Prostate gland (tissue), 2 donors: ENCODE results near the gene CHKA. TPM values are rescaled to one million over a fixed set of nuclear protein-coding genes. Genes with fewer than 3 reads are reported as not detected.
A peak's percentile ranks its signal among the peaks of the same experiment; 100 is the strongest.

ENCODE experiments used
- DNase-seq: peaks from one replicate; pipeline ENCODE4 v3.0.0-alpha.2; 2019; ENCODE audit warnings: low spot score
- H3K27ac ChIP-seq, 2 donors: fragments of 200-600 bp; sonication (generic); 2 replicates each; pipeline ENCODE4 v1.5.1; 2017 to 2019
- H3K27me3 ChIP-seq: fragments of 200-600 bp; sonication (generic); replicated peaks from 2 replicates; pipeline ENCODE4 v1.5.1; 2019; ENCODE audit not compliant: insufficient read depth
- H3K36me3 ChIP-seq, 2 donors: fragments of 200-600 bp; sonication (generic); 1 replicate in 1 of 2; 2 replicates in 1 of 2; pipeline versions ENCODE4 v1.5.1 to v1.8.1; 2017 to 2019
- H3K4me1 ChIP-seq: fragments of 200-600 bp; sonication (generic); replicated peaks from 2 replicates; pipeline ENCODE4 v1.5.1; 2019
- H3K4me3 ChIP-seq, 2 donors: fragments of 200-600 bp; sonication (generic); 2 replicates each; pipeline ENCODE4 v1.5.1; 2017 to 2019
- H3K9me3 ChIP-seq: fragments of 200-600 bp; sonication (generic); 2 replicates; pipeline ENCODE4 v1.5.1; 2017
- CTCF ChIP-seq, 4 experiments: fragments of 200-600 bp in 2 of 4; fragments of 450-650 bp in 2 of 4; sonication (generic) in 2 of 4; IDR thresholded peaks; 1 replicate in 3 of 4; 2 replicates in 1 of 4; pipeline ENCODE4 v1.5.1; 2016 to 2019; ENCODE audit warnings: antibody characterized with exemption in 4 of 4, mild to moderate bottlenecking in 2 of 4, moderate library complexity in 2 of 4
- POLR2A ChIP-seq: fragments of 450-650 bp; IDR thresholded peaks from one replicate; pipeline ENCODE4 v1.6.1; 2016; ENCODE audit warnings: antibody characterized with exemption, mild to moderate bottlenecking
- POLR2AphosphoS5 ChIP-seq: sonication (generic); formaldehyde crosslinking; IDR thresholded peaks from one replicate; pipeline ENCODE4 v1.6.1; 2017; ENCODE audit warnings: antibody characterized with exemption
- WGBS: methylation state at CpG from one replicate; pipeline ENCODE4 v1.1.5; 2018; 5-methylcytosine and 5-hydroxymethylcytosine counted together
- intact Hi-C: fragments of 100-400 bp; cut with DNase I; formaldehyde crosslinking; loops from one replicate; pipeline ENCODE4 v1.14.2; 2022
- total RNA-seq, 2 donors: library from RNA; depleted of rRNA; stranded (reverse); fragments of >200 nt; gene quantifications; one replicate each; pipeline ENCODE4 v1.1.0, GENCODE V29; 2016

CHKA gene
- total RNA-seq, 2 donors from 2014 or later, result 88.6 to 93.4 TPM

DNA sequence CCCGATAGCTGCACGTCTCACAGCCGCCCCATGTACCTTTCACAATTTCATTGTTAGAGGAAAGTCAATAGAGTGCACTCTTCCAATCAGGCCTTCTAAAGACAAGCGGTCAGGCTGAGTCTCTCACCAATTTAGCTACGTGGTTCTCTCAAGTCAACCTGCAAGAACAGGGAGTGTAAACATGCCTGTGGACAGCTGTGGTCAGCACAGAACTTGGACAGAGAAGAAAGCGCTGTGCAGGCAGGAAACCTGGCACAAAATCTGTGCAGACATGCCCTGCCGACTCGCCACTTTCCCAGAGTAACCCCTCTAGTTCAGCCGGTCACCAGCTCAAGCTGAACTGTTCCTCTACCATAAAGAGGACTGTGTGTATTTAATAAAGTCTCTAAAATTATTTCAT, 39.5 kb downstream of the CHKA start:
- Histone ChIP-seq H3K27ac (peak overlapping the region; percentile 61 to 71), H3K36me3 (no peaks in the 10 kb centered on the region), H3K27me3 (no peaks in the 10 kb centered on the region), H3K4me1 (peaks cover 24% of the 10 kb centered on the region), H3K4me3 (no peak overlapping the region), H3K9me3 (no peaks in the 10 kb centered on the region)
- intact Hi-C loops, result no loop called here
- TF ChIP-seq CTCF (IDR thresholded peaks at IDR 0.05) (no peak), POLR2AphosphoS5 (peak; percentile 94)
- WGBS, result 18% methylated on average over 9 of the region's 9 CpGs
- DNase-seq, result peak; percentile 91

- H3K4me3 ChIP-seq, result no peak overlapping the region
- TF ChIP-seq POLR2A, result no peak
- TF ChIP-seq POLR2AphosphoS5, result no peak
- TF ChIP-seq CTCF (IDR thresholded peaks at IDR 0.05), result no peak
- DNase-seq, result no peak
- intact Hi-C loops, result no loop called here
- WGBS, result 93% methylated on average over 8 of the region's 8 CpGs
- H3K4me1 ChIP-seq, result peaks cover 24% of the 10 kb centered on the region
- H3K27me3 ChIP-seq, result no peaks in the 10 kb centered on the region
- H3K27ac ChIP-seq, result peak overlapping the region; percentile 61 to 71
- no peaks in the 10 kb centered on the region for H3K9me3 ChIP-seq
- H3K36me3 ChIP-seq, result no peaks in the 10 kb centered on the region
Observed at GRCh38 chr11:68080860-68081259, 40.3 kb downstream of the CHKA start.

DNA sequence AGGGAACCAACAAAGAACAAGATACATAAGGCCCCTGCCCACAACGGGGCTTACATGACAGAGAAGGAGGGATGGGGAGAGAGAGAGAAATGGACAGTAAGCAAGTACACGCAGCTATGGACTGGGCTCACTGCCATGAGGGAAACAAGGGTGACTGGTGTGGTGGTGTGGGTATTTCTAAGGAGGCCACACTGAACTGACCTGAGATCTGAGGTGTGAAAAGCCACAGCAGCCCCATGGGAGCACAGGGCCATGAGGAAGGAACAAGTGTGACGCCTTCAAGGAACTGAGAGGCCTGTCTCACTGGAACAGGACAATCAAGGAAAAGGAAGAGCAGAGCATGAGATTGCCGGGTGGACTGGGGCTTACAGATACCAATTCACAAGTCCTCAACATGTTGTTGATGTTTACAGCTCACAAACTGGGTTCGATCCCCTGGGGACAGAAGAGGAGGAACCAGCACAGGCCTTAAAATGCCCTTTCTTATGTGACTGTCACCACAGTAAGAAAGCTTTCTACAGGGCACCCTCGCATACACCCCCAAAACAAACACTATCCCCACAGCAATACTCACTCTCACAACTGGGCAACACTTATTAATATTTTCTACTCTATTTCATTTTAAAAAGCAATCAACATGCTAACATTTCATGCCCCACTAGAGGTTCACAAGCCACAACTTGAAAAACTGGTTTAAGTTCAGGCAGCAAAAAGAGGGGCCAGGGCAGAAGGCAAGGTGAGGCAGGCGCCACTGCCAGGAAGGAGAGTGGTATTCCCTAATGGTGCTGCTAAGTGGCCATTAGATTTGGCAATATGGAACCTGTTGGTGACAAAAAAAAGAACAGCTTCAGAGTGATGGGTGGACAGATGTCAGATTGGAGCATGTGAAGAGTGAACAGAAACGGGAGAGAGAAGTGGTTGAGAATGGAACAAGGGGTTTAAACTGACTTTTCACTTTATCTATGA, 43.3 kb downstream of the CHKA start:
- H3K9me3 ChIP-seq, result no peaks in the 10 kb centered on the region
- no peak for TF ChIP-seq CTCF (IDR thresholded peaks at IDR 0.05)
- TF ChIP-seq POLR2AphosphoS5, result no peak
- TF ChIP-seq POLR2A, result no peak
- DNase-seq, result no peak
- H3K27ac ChIP-seq, result peak overlapping the region in 1 of 2 donors; percentile 28
- H3K4me1 ChIP-seq, result peaks cover 24% of the 10 kb centered on the region
- intact Hi-C loops, result loop anchor here (10.0 kb wide), 1 partner anchor 127 kb away; no protein-coding TSS in a partner anchor
- no peak overlapping the region for H3K4me3 ChIP-seq
- H3K27me3 ChIP-seq, result no peaks in the 10 kb centered on the region
- H3K36me3 ChIP-seq, result peaks cover 0 to 3% of the 10 kb centered on the region in 2 donors
- 59% methylated on average over 8 of the region's 8 CpGs for WGBS

DNA sequence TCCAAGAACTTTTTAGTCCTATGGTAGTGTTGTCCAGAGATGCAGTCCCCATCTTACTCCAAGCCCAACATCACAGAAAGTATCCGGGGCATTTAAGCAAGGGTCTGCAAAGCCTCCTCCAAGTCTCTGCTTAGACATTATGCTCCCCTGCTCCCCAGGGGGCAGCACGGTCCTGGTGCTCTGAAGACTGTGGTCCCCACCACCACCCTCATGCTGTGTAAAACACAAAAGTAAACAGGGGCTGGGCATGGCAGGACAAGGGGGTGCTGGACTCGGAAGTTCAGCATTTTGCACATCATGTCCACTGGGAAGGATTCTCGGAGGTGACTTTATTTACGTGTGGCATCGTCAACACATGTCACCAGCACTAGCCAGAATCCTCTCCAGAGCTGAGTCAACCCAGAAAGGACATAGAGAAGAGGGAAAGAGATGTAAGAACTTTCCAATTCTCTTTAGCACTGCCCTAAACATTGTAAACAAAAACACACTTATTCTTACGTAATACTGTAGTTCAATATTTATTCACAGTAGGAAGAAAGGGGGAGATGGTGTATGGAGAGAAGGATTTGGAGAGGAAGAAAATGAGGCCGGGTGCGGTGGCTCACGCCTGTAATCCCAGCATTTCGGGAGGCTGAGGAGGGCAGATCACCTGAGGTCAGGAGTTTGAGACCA, 44.7 kb downstream of the CHKA start:
- TF ChIP-seq POLR2A (no peak), CTCF (IDR thresholded peaks at IDR 0.05) (peak in 2 of 4 experiments; percentile 5 to 36)
- H3K36me3 ChIP-seq, result peaks cover 0 to 3% of the 10 kb centered on the region in 2 donors
- DNase-seq, result no peak
- H3K9me3 ChIP-seq, result no peaks in the 10 kb centered on the region
- intact Hi-C loops, result loop anchor here (10.0 kb wide), 1 partner anchor 128 kb away; no protein-coding TSS in a partner anchor
- peak overlapping the region in 1 of 2 donors; percentile 48 for H3K27ac ChIP-seq
- no peak overlapping the region for H3K4me3 ChIP-seq
- peaks cover 19% of the 10 kb centered on the region for H3K4me1 ChIP-seq
- H3K27me3 ChIP-seq, result no peaks in the 10 kb centered on the region
- 82% methylated on average over 11 of the region's 11 CpGs for WGBS
